HG02884 (cell line): ENCODE measurements around the gene FFAR4.
"Not testable (repeated sequence)": the region's sequence is repeated elsewhere in the genome, so short reads cannot be mapped to it uniquely, and the experiment has no call there.

Source experiments
- ATAC-seq: cut with Tn5 transposase; IDR thresholded peaks from one replicate; pipeline ENCODE4 v1.9.1; 2021; ENCODE audit warnings: mild to moderate bottlenecking, moderate library complexity; ENCODE audit not compliant: unreplicated experiment

Gene FFAR4

DNA sequence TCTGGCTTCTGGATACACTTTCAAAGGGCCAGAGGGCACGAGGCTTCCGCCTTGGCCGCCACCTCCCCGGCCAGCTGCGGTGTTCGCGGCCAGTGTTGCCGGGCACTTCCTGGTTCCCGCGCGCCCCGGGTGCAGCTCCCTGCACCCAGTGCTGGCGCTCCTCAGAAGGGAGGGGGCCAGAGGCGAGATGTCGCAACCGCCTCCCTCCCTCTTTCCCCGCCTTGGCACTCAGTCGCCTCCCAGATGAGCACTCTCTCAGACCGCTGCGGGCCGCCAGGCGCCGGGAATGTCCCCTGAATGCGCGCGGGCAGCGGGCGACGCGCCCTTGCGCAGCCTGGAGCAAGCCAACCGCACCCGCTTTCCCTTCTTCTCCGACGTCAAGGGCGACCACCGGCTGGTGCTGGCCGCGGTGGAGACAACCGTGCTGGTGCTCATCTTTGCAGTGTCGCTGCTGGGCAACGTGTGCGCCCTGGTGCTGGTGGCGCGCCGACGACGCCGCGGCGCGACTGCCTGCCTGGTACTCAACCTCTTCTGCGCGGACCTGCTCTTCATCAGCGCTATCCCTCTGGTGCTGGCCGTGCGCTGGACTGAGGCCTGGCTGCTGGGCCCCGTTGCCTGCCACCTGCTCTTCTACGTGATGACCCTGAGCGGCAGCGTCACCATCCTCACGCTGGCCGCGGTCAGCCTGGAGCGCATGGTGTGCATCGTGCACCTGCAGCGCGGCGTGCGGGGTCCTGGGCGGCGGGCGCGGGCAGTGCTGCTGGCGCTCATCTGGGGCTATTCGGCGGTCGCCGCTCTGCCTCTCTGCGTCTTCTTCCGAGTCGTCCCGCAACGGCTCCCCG, at the start of gene FFAR4:
Gene FFAR4, plus strand, starts transcription at position 231 of the 842 bp plus-strand sequence. Its CDS starts 56 bp downstream, at position 287.
- ATAC-seq, result no peak

DNA sequence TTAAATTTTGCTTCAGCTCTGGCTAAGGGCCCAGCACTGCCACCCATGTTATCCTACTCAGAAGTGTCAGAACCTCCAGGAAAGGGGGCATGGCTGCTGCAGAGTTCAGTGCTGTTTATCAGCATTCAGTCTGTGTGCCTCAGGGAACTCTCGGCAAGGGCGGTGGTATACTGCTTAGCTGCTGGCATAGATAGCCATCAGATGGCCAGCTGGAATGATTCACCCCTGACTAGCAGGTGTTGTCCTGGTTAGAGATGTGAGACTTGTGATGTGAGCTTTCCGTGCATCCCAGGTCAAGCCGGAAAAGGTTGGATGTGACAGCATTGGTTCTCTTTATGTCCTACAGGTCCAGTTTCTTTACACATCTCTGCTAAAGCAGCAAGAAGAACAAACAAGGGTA, 47.9 kb upstream of the FFAR4 start:
- no peak for ATAC-seq

GRCh38 chr10:93535293-93535692, 31.2 kb upstream of the FFAR4 start:
- ATAC-seq, result no peak

DNA sequence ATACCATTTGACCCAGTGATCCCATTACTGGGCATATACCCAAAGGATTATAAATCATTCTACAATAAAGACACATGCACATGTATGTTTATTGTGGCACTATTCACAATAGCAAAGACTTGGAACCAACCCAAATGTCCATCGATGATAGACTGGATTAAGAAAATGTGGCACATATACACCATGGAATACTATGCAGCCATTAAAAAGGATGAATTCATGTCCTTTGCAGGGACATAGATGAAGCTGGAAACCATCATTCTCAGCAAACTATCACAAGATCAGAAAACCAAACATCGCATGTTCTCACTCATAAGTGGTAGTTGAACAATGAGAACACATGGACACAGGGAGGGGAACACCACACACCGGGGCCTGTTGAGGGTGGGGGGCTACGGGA, 25.6 kb upstream of the FFAR4 start:
- ATAC-seq, result not testable (repeated sequence)

DNA sequence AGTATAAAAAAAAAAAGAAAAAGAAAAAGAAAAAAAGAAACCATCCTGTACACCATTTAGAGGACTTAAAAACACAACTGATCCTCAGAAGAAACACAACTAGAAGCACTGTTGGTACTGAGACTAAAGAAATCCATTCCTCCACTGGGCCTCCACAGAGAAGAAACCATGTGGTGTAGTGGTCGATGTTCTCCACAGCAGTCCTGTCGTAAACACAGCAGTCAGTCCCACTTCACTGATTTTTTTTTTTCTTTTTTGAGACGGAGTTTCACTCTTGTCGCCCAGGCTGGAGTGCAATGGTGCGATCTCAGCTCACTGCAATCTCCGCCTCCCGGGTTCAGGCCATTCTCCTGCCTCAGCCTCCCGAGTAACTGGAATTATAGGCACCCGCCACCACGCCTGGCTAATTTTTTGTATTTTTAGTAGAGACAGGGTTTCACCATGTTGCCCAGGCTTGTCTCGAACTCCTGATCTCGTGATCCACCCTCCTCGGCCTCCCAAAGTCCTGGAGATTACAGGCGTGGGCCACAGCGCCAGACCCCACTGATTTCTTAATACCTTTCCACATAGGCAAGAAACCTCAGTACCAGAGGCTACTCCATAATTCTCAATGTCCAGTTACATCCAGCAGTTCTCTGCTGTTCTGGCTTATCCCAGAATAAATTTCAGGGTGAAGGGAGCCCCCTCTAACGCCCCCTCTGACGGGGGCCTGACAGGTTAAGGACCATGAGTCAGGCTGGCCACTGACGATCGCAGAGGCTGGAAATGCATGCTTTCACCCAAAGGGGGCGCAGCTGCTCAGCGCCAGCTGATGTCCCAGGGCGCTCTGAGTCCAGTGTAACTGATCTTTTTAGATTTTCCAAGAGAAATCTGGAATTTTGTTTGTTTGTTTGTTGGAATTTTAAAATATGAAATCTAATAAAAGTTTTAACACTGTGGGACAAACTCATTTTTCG, 24.8 kb upstream of the FFAR4 start:
- no peak for ATAC-seq

DNA sequence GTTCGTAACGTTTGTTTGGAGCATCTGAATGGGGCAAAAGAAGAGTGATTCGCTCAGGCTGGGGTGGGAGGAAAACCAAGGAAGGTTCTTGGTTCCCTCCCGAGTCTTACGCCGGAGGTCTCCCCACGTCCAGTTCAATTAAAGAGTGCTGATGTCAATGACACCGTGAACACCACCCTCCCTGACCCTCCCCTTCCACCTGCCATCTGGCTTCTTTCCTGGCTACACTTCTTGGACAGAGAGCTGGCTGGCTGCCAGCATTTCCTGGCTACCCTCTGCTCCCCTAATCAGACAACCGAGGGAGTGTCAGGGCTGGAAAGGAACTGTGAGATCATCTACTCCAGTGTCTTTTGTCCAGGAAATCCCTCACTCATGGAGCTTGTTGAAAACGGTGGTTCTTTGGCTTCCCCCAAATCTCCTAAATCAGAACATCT, 24.1 kb upstream of the FFAR4 start:
- no peak for ATAC-seq

DNA sequence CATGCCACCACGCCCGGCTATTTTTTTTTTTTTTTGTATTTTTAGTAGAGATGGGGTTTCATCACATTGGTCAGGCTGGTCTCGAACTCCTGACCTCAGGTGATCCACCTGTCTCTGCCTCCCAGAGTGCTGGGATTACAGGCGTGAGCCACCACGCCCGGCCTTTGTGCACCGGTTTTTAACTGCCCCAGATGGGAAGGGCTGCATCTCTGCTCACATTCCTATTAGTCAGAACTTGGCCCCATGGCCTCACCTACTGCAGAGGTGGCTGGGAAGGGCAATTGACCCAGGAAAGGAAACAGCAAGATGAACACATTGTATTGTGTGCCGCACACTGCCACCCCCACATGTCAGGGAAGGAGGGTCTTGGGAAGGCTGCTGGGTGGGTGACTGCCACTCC, 19.5 kb upstream of the FFAR4 start:
- ATAC-seq, result not testable (repeated sequence)

- no peak for ATAC-seq
These were observed 18.9 kb upstream of the FFAR4 start for GRCh38 chr10:93547522-93547921.

GRCh38 chr10:93548376-93549071, 17.9 kb upstream of the FFAR4 start:
- ATAC-seq, result no peak

DNA sequence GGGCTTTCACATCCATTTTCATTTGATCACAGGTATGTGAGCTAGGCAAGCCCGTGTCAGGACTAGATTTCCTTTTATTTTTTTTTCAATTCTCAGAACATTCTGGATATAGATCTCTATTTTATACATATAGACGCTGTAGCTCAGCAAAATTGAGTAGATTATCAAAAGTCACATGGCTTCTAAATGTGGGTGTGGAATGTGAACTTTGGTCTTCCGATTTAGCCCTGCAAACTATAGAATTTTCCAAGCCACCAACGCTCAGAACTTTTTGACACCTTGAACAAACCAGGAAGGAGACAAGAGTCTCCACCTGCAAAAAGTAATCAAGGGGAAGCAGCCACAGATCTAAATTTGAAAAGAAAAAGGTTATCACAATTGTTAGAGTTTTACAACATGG, 15.9 kb upstream of the FFAR4 start:
- ATAC-seq, result no peak

DNA sequence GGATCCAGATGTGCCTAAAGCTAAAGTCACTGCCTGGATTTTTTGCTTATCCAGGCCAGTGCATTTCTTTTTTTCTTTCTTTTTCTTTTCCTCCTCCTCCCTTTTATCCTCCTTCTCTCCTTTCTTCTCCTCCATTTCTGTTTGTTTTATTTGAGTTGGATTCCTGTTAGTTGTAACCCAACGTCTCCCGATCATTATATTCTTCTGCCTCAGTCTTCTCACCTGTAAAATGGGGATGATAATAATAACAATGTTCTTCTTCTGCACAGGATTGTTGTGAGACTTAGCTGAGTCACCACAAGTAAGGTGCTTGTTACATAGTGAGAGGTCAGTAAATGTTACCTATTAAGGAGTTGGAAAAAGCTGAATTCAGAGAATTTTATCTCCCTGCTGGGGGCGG, 13.7 kb upstream of the FFAR4 start:
- no peak for ATAC-seq

- no peak for ATAC-seq
These were observed 12.8 kb upstream of the FFAR4 start for GRCh38 chr10:93553482-93554315.

GRCh38 chr10:93554316-93554663, 12.2 kb upstream of the FFAR4 start:
- ATAC-seq, result no peak

GRCh38 chr10:93554760-93555432, 11.6 kb upstream of the FFAR4 start:
- ATAC-seq, result no peak

DNA sequence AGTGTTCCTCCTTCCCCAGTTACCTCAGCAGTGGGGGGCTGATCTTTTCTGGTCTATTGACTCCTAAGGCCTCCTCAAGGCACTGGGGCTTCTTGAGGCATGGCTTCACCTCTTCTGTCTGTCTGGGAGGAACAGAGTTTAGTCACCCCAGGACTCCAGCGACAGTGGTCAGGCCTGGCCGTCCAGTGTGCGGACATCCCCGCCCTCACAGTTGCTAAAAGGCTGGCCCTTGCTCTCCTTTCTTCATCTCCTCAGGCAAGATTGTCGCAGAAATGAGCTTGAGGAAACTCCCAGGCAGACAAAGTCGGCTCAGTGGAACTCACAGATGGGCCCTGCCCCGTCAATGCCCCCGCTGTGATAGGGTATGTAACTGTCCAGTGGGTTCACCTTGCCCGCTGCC, 7.0 kb upstream of the FFAR4 start:
- ATAC-seq, result no peak

DNA sequence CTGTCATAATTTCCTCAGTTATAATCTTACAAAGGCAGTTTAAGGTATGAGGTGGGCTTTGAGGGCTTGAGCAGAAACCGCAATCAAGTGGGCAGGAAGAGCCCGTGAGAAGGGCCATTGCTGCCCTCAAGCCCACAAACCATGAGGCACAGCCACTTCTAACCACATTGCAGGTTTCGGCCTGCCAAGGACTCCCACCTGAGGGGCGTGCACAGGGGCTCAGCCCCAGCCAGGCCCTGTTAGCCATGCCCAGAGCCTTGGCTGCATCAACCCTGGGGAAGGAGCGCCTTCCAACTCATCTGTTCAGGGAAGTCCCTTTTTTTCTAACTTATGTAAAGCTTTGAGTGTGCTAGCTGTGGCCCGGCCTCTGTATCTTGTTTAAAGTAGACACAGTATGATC, 5.9 kb upstream of the FFAR4 start:
- no peak for ATAC-seq

DNA sequence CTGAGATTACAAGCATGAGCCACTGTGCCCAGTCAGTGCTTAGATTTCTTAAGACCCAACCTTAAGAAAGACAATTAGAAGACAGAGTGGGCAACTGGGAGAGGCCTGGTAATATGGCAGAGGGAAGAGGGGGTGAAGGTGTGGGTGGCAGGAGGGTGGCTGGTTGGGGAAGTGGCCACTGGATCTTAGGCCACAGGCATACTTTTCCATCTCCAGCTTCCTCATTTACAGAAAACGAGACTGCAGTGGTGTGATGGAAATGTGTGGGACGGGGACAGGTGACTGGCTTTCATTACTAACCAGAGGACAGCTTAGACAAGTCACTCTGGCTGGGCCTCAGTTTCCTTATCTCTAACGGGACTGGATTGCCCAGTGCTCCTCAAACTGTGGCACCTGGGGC, 1.0 kb upstream of the FFAR4 start:
- ATAC-seq, result no peak

DNA sequence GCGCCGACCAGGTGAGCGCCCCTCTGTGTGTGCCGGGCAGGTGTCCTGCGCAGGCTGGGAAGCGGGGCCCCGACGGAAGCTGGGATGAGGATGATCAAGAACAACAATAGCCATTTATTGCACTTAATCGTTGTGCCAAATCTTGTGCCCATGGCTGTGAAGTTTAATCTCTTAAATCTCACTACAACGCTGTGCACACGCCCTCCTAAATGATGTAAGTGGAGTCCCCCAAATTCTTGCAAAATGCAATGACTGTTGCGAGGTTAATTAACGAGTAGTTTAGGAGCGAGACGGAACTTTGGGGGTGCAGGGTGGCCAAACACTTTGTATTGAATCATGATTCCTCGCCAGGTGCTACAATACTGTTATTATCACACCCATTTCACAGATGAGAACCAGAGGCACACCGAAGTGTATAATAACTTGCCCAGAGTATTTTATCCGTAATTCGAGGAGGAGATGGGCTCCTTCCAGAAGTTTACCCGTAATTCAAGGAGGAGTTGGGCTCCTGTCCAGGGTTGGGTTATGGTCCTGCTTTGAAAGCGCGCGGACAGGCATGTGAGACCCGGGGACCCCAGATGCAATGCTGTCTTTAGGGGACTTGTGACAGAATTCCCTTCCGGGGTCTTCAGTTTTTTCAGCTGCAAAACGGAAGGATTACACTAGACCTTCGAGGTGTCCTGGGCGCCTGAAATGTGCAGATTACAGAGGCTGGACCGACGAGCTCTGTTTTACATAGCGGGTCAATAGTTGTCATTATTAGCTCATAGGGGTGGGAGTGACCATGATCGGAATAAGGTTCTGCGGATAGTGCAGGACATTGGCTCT, 1.0 kb downstream of the FFAR4 start:
- no peak for ATAC-seq

DNA sequence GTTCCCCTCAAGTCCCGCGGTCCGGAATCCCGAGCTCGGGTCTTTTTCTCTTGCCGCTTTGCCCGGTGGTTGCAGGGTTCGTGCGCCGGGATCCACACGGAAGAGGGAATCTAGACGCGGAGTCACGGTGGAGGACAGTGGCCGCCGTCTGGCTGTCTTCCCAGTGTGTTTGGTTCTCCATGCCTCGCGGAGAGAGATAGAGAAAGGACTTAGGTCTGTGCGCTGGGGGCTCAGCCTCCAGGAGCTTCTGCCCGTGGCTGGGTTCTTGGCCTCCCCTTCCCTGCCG, 1.6 kb downstream of the FFAR4 start:
- ATAC-seq, result no peak
